ENCODE data around the gene NCLN. TPM values are rescaled to one million over a fixed set of nuclear protein-coding genes. Genes with fewer than 3 reads are reported as not detected.
"Not testable (repeated sequence)": the region's sequence is repeated elsewhere in the genome, so short reads cannot be mapped to it uniquely, and the experiment has no call there.

Gene NCLN
- total RNA-seq, 2 donors from 2014 or later: 48.6 to 68.5 TPM

GRCh38 chr19:3167533-3168272, 18.0 kb upstream of the NCLN start:
- H3K27ac ChIP-seq: no peak overlapping the region
- no peaks in the 10 kb centered on the region for H3K4me1 ChIP-seq (replicated peaks)
- H3K27me3 ChIP-seq (replicated peaks; ENCODE audit: insufficient read depth): no peaks in the 10 kb centered on the region
- H3K36me3 ChIP-seq: no peaks in the 10 kb centered on the region
- WGBS: 64% methylated on average over 13 of the region's 13 CpGs
- no peak overlapping the region for H3K4me3 ChIP-seq
- TF ChIP-seq CTCF (IDR thresholded peaks at IDR 0.05) (no peak), POLR2A (IDR thresholded peaks at IDR 0.05) (no peak), POLR2AphosphoS5 (IDR thresholded peaks at IDR 0.05) (no peak)
- DNase-seq (ENCODE audit: low spot score): no peak
- H3K9me3 ChIP-seq: no peaks in the 10 kb centered on the region
- intact Hi-C loops (cut with DNase I): no loop called here

- 81% methylated on average over 15 of the region's 15 CpGs for WGBS
- Histone ChIP-seq H3K27me3 (replicated peaks; ENCODE audit: insufficient read depth) (no peaks in the 10 kb centered on the region), H3K9me3 (no peaks in the 10 kb centered on the region), H3K36me3 (no peaks in the 10 kb centered on the region), H3K4me1 (replicated peaks) (peaks cover 4% of the 10 kb centered on the region), H3K4me3 (no peak overlapping the region), H3K27ac (no peak overlapping the region)
- DNase-seq (ENCODE audit: low spot score): no peak
- no peak for TF ChIP-seq POLR2AphosphoS5 (IDR thresholded peaks at IDR 0.05)
- no peak for TF ChIP-seq POLR2A (IDR thresholded peaks at IDR 0.05)
- TF ChIP-seq CTCF (IDR thresholded peaks at IDR 0.05): no peak
- intact Hi-C loops (cut with DNase I): no loop called here
These were observed 13.6 kb upstream of the NCLN start for GRCh38 chr19:3171894-3172672.

- H3K27ac ChIP-seq; H3K36me3 ChIP-seq; intact Hi-C loops (cut with DNase I); H3K4me3 ChIP-seq; H3K9me3 ChIP-seq; H3K27me3 ChIP-seq (replicated peaks; ENCODE audit: insufficient read depth); DNase-seq (ENCODE audit: low spot score); H3K4me1 ChIP-seq (replicated peaks): not testable (repeated sequence)
- 79% methylated on average over 6 of the region's 6 CpGs for WGBS
These were observed 13.1 kb upstream of the NCLN start for GRCh38 chr19:3172673-3173000.

GRCh38 chr19:3175781-3176714, 9.7 kb upstream of the NCLN start:
- TF ChIP-seq POLR2A (IDR thresholded peaks at IDR 0.05): no peak
- TF ChIP-seq POLR2AphosphoS5 (IDR thresholded peaks at IDR 0.05): peak; percentile 59
- TF ChIP-seq CTCF (IDR thresholded peaks at IDR 0.05): peak in 1 of 4 experiments; percentile 5
- Histone ChIP-seq H3K9me3 (no peaks in the 10 kb centered on the region), H3K36me3 (no peaks in the 10 kb centered on the region), H3K4me3 (no peak overlapping the region), H3K4me1 (replicated peaks) (peaks cover 4% of the 10 kb centered on the region), H3K27ac (peak overlapping the region; percentile 39 to 46), H3K27me3 (replicated peaks; ENCODE audit: insufficient read depth) (no peaks in the 10 kb centered on the region)
- DNase-seq (ENCODE audit: low spot score): peak; percentile 83
- intact Hi-C loops (cut with DNase I): no loop called here
- WGBS: 41% methylated on average over 17 of the region's 17 CpGs

Measured in prostate gland (tissue), 2 donors.